Ascending aorta (tissue), 2 donors: ENCODE results near the gene AUH. TPM values are rescaled to one million over a fixed set of nuclear protein-coding genes. Genes with fewer than 3 reads are reported as not detected.
"Not testable (repeated sequence)": the region's sequence is repeated elsewhere in the genome, so short reads cannot be mapped to it uniquely, and the experiment has no call there.

ENCODE experiments used
- DNase-seq, 2 donors: peaks; one replicate each; pipeline ENCODE4 v3.0.0-alpha.2; 2019; ENCODE audit warnings: low spot score in 2 of 2
- H3K27ac ChIP-seq, 2 donors: fragments of 200-600 bp; sonication (generic); one replicate each; pipeline ENCODE4 v1.5.1; 2016 to 2017; ENCODE audit warnings: mild to moderate bottlenecking in 1 of 2
- H3K27me3 ChIP-seq: fragments of 200-600 bp; sonication (generic); one replicate; pipeline ENCODE4 v1.5.1; 2017
- H3K36me3 ChIP-seq, 2 donors: fragments of 200-600 bp; sonication (generic); one replicate each; pipeline ENCODE4 v1.5.1; 2016
- H3K4me1 ChIP-seq, 2 donors: fragments of 200-600 bp; sonication (generic); one replicate each; pipeline ENCODE4 v1.5.1; 2016 to 2017; ENCODE audit warnings: mild to moderate bottlenecking in 1 of 2
- H3K4me3 ChIP-seq, 2 donors: fragments of 200-600 bp; sonication (generic); one replicate each; pipeline ENCODE4 v1.5.1; 2016 to 2017; ENCODE audit warnings: mild to moderate bottlenecking in 1 of 2
- H3K9me3 ChIP-seq, 2 donors: fragments of 200-600 bp; sonication (generic); one replicate each; pipeline ENCODE4 v1.5.1; 2016
- intact Hi-C: fragments of 100-400 bp; cut with DNase I; formaldehyde crosslinking; loops from one replicate; pipeline ENCODE4 v1.15.1; 2023
- total RNA-seq: library from RNA; depleted of rRNA; stranded (reverse); fragments of >200 nt; gene quantifications from one replicate; pipeline ENCODE4 v1.1.0, GENCODE V29; 2016
- TF ChIP-seq, protein P1 (sequence below), 3 experiments: fragments of 200-600 bp in 2 of 3; fragments of 450-650 bp in 1 of 3; sonication (generic) in 2 of 3; IDR thresholded peaks; one replicate each; pipeline ENCODE4 v1.5.1; 2016 to 2019; ENCODE audit warnings: antibody characterized with exemption in 3 of 3, mild to moderate bottlenecking in 1 of 3, moderate library complexity in 1 of 3

The AUH gene
- total RNA-seq, 1 donor from 2014 or later = 46.2 TPM

DNA sequence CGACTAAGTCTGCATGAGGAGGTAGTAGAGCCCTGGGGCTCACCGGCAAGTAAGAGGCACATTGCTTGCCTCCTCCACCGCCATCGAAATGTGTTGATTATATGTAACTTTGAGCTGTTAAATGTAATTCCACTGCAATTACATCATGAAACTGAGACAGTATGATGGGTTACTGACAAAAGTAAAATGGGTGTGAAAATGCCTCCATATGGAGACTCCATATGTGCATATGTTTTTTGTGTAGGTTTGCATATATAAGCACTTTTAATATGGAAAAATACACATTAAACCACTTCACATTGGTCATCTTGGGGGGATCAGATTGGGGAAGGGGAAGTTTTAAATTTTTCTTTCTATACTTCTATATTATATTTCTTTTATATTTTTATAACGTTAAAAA lies 32.1 kb upstream of the AUH start:
- no peak overlapping the region for H3K4me3 ChIP-seq
- no peaks in the 10 kb centered on the region for H3K9me3 ChIP-seq
- H3K27ac ChIP-seq = no peak overlapping the region
- H3K36me3 ChIP-seq = no peaks in the 10 kb centered on the region
- intact Hi-C loops = no loop called here
- TF ChIP-seq, protein P1, sequence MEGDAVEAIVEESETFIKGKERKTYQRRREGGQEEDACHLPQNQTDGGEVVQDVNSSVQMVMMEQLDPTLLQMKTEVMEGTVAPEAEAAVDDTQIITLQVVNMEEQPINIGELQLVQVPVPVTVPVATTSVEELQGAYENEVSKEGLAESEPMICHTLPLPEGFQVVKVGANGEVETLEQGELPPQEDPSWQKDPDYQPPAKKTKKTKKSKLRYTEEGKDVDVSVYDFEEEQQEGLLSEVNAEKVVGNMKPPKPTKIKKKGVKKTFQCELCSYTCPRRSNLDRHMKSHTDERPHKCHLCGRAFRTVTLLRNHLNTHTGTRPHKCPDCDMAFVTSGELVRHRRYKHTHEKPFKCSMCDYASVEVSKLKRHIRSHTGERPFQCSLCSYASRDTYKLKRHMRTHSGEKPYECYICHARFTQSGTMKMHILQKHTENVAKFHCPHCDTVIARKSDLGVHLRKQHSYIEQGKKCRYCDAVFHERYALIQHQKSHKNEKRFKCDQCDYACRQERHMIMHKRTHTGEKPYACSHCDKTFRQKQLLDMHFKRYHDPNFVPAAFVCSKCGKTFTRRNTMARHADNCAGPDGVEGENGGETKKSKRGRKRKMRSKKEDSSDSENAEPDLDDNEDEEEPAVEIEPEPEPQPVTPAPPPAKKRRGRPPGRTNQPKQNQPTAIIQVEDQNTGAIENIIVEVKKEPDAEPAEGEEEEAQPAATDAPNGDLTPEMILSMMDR (IDR thresholded peaks at IDR 0.05) = no peak
- no peak for DNase-seq
- no peaks in the 10 kb centered on the region for H3K4me1 ChIP-seq
- H3K27me3 ChIP-seq = no peaks in the 10 kb centered on the region

DNA sequence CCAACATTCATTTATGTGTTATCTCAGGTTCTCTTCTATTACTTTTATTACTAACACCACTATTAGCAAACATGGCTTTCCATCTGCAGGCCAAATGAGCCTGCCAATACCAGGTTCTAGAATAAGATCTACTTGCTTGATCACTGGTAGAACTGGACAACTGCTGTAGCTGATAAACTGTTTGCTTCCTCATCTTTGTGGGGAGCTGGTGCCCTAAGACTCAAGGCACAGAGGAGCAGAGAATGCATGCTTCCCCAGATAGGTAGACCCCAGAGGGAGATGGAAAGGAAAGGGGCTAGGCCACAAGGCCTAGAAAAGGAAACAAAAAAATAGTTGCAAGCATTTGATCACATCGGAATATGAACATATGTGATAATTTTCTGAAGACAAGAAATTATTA lies 30.7 kb upstream of the AUH start:
- Histone ChIP-seq H3K9me3 (no peaks in the 10 kb centered on the region), H3K27ac (no peak overlapping the region), H3K4me1 (no peaks in the 10 kb centered on the region), H3K27me3 (no peaks in the 10 kb centered on the region), H3K4me3 (no peak overlapping the region), H3K36me3 (no peaks in the 10 kb centered on the region)
- DNase-seq = no peak
- intact Hi-C loops = no loop called here
- TF ChIP-seq, protein P1 (IDR thresholded peaks at IDR 0.05) = no peak

DNA sequence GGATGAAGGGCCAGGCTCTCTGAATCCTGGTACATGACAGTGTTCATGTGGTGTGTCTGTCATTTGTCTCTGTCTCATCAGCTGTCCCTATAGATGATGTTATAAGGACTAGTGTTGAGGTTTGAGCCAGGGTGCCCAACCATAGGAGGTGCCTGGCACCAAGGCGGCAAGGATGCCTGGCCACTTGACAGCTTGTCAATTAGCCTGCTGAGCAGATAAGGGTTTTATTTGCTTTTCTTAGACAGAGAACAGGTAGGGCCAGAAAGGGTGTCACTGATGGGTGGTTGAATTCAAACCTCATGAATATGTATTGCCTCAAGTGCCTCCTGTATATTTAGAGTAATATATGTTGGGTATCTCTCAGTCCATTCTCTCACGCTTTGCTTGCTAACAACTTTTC lies 30.1 kb upstream of the AUH start:
- DNase-seq = no peak
- TF ChIP-seq, protein P1 (IDR thresholded peaks at IDR 0.05) = no peak
- no peak overlapping the region for H3K27ac ChIP-seq

GRCh38 chr9:91391412-91391811 lies 29.7 kb upstream of the AUH start:
- no peak overlapping the region for H3K4me3 ChIP-seq
- H3K36me3 ChIP-seq = no peaks in the 10 kb centered on the region
- H3K27ac ChIP-seq = no peak overlapping the region
- intact Hi-C loops = no loop called here
- TF ChIP-seq, protein P1 (IDR thresholded peaks at IDR 0.05) = no peak
- H3K9me3 ChIP-seq = no peaks in the 10 kb centered on the region
- no peaks in the 10 kb centered on the region for H3K27me3 ChIP-seq
- no peak for DNase-seq
- no peaks in the 10 kb centered on the region for H3K4me1 ChIP-seq

More for the DNA sequence above, 30.1 kb upstream of the AUH start:
- H3K27me3 ChIP-seq = no peaks in the 10 kb centered on the region
- H3K36me3 ChIP-seq = no peaks in the 10 kb centered on the region
- H3K4me1 ChIP-seq = no peaks in the 10 kb centered on the region
- no peak overlapping the region for H3K4me3 ChIP-seq
- no peaks in the 10 kb centered on the region for H3K9me3 ChIP-seq
- intact Hi-C loops = no loop called here

- H3K36me3 ChIP-seq, intact Hi-C loops, H3K4me3 ChIP-seq, H3K27ac ChIP-seq, H3K4me1 ChIP-seq, H3K27me3 ChIP-seq, DNase-seq, H3K9me3 ChIP-seq: not testable (repeated sequence)
Measured at GRCh38 chr9:91389686-91390085, 28.0 kb upstream of the AUH start.

DNA sequence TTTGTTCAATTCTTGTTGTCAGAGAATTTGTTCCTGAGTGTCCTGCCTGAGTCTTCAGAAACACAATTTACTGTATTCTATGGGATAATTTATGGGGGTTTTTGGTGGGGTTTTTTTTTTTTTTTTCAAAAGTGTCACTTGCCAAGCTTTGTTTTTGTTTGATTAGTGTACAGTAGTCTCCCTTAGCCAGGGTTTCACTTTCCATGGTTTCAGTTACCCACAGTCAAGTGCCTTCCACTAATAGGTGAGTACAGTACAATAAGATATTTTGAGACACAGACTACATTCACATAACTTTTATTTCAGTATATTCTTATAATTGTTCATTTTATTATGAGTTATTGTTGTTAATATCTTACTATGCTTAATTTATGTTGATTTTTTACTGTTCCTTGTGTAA lies 25.0 kb upstream of the AUH start:
- TF ChIP-seq, protein P1 (IDR thresholded peaks at IDR 0.05) = no peak
- no peak for DNase-seq
- Histone ChIP-seq H3K9me3 (no peaks in the 10 kb centered on the region), H3K4me3 (no peak overlapping the region), H3K36me3 (no peaks in the 10 kb centered on the region), H3K27ac (no peak overlapping the region), H3K4me1 (no peaks in the 10 kb centered on the region), H3K27me3 (no peaks in the 10 kb centered on the region)
- intact Hi-C loops = no loop called here
